AG10803 (cell line): Measurements from ENCODE around the gene PCSK6.
"Not testable (repeated sequence)": the region's sequence is repeated elsewhere in the genome, so short reads cannot be mapped to it uniquely, and the experiment has no call there.

Source experiments
- DNase-seq: peaks from one replicate; pipeline ENCODE4 v3.0.0; 2010; ENCODE audit warnings: low read depth
- H3K4me3 ChIP-seq: 2 replicates; pipeline ENCODE4 v1.5.1; 2011; ENCODE audit warnings: mild to moderate bottlenecking, low read length, control low read depth
- CTCF ChIP-seq: conservative IDR thresholded peaks from 2 replicates; pipeline ENCODE4 v1.5.1; 2011; ENCODE audit warnings: mild to moderate bottlenecking, low read length, control low read depth, inconsistent platforms

The PCSK6 gene

GRCh38 chr15:101337976-101338375 lies 151.5 kb downstream of the PCSK6 start:
- no peak for DNase-seq
- H3K4me3 ChIP-seq, result no peak overlapping the region
- TF ChIP-seq CTCF, result no peak

GRCh38 chr15:101333907-101334789 lies 155.4 kb downstream of the PCSK6 start:
- DNase-seq, H3K4me3 ChIP-seq: not testable (repeated sequence)

GRCh38 chr15:101332061-101332467 lies 157.4 kb downstream of the PCSK6 start:
- DNase-seq, result no peak
- H3K4me3 ChIP-seq, result no peak overlapping the region
- no peak for TF ChIP-seq CTCF

GRCh38 chr15:101329867-101330380 lies 159.6 kb downstream of the PCSK6 start:
- H3K4me3 ChIP-seq, result no peak overlapping the region
- no peak for DNase-seq
- no peak for TF ChIP-seq CTCF

GRCh38 chr15:101329309-101329863 lies 160.1 kb downstream of the PCSK6 start:
- no peak overlapping the region for H3K4me3 ChIP-seq
- no peak for DNase-seq
- TF ChIP-seq CTCF, result no peak

GRCh38 chr15:101328001-101328400 lies 161.5 kb downstream of the PCSK6 start:
- no peak for TF ChIP-seq CTCF
- no peak overlapping the region for H3K4me3 ChIP-seq
- no peak for DNase-seq

GRCh38 chr15:101327147-101327740 lies 162.3 kb downstream of the PCSK6 start:
- TF ChIP-seq CTCF, result no peak
- H3K4me3 ChIP-seq, result no peak overlapping the region
- DNase-seq, result no peak
